Liver (tissue), 9 donors: ENCODE results near the gene GALC. TPM values are rescaled to one million over a fixed set of nuclear protein-coding genes. Genes with fewer than 3 reads are reported as not detected.

Experiments used
- DNase-seq: peaks from one replicate; pipeline ENCODE4 v3.0.0-alpha.2; 2017; ENCODE audit warnings: low spot score
- H3K27ac ChIP-seq, 2 donors: one replicate each; pipeline ENCODE4 v1.7.0; 2013; ENCODE audit warnings: inconsistent platforms in 2 of 2, low read length in 2 of 2, control low read depth in 1 of 2, low read depth in 1 of 2, mild to moderate bottlenecking in 1 of 2
- H3K27me3 ChIP-seq, 4 donors: one replicate each; pipeline versions ENCODE4 v1.6.1 to v1.7.0; 2013; ENCODE audit warnings: low read length in 3 of 4, inconsistent platforms in 1 of 4, mild to moderate bottlenecking in 1 of 4, moderate library complexity in 1 of 4; ENCODE audit not compliant: control insufficient read depth in 4 of 4, insufficient read depth in 4 of 4
- H3K36me3 ChIP-seq, 4 donors: one replicate each; pipeline versions ENCODE4 v1.6.1 to v1.7.0; 2013; ENCODE audit warnings: low read length in 3 of 4, mild to moderate bottlenecking in 3 of 4, low read depth in 1 of 4, moderate library complexity in 1 of 4; ENCODE audit not compliant: control insufficient read depth in 4 of 4, insufficient read depth in 3 of 4
- H3K4me1 ChIP-seq, 4 donors: one replicate each; pipeline versions ENCODE4 v1.6.1 to v1.7.0; 2013; ENCODE audit warnings: low read length in 3 of 4, mild to moderate bottlenecking in 3 of 4, moderate library complexity in 1 of 4; ENCODE audit not compliant: control insufficient read depth in 4 of 4, insufficient read depth in 4 of 4
- H3K4me3 ChIP-seq, 3 donors: one replicate each; pipeline versions ENCODE4 v1.6.1 to v1.7.0; 2013; ENCODE audit warnings: low read length in 3 of 3, control low read depth in 1 of 3, low read depth in 1 of 3, mild to moderate bottlenecking in 1 of 3
- H3K9ac ChIP-seq, 2 donors: one replicate each; pipeline ENCODE4 v1.7.0; 2013; ENCODE audit warnings: low read length in 2 of 2, mild to moderate bottlenecking in 2 of 2, moderate library complexity in 2 of 2, control low read depth in 1 of 2, low read depth in 1 of 2
- H3K9me3 ChIP-seq, 4 donors: one replicate each; pipeline versions ENCODE4 v1.6.1 to v1.7.0; 2013; ENCODE audit warnings: low read length in 3 of 4; ENCODE audit not compliant: control insufficient read depth in 4 of 4
- EGR1 ChIP-seq, 2 donors: IDR thresholded peaks; 2 replicates each; pipeline ENCODE4 v1.6.1; 2016 to 2018; ENCODE audit warnings: antibody characterized with exemption in 2 of 2, low read depth in 2 of 2
- FOXA1 ChIP-seq: IDR thresholded peaks from 2 replicates; pipeline ENCODE4 v1.6.1; 2016; ENCODE audit warnings: antibody characterized with exemption
- FOXA2 ChIP-seq: IDR thresholded peaks from 2 replicates; pipeline ENCODE4 v1.6.1; 2016; ENCODE audit warnings: antibody characterized with exemption
- GABPA ChIP-seq, 2 donors: IDR thresholded peaks in 1 of 2; conservative IDR thresholded peaks in 1 of 2; 2 replicates each; pipeline ENCODE4 v1.6.1; 2016; ENCODE audit warnings: antibody characterized with exemption in 2 of 2, mild to moderate bottlenecking in 1 of 2, moderate library complexity in 1 of 2
- HNF4A ChIP-seq, 2 donors: conservative IDR thresholded peaks; 2 replicates each; pipeline ENCODE4 v1.6.1; 2016; ENCODE audit warnings: antibody characterized with exemption in 2 of 2, mild to moderate bottlenecking in 2 of 2
- JUND ChIP-seq, 2 donors: IDR thresholded peaks; 2 replicates each; pipeline ENCODE4 v1.6.1; 2016; ENCODE audit warnings: antibody characterized with exemption in 2 of 2
- NR2F2 ChIP-seq: IDR thresholded peaks from 2 replicates; pipeline ENCODE4 v1.6.1; 2016; ENCODE audit warnings: antibody characterized with exemption
- RAD21 ChIP-seq, 2 donors: IDR thresholded peaks; 2 replicates each; pipeline ENCODE4 v1.6.1; 2016; ENCODE audit warnings: antibody characterized with exemption in 2 of 2, mild to moderate bottlenecking in 2 of 2
- REST ChIP-seq: IDR thresholded peaks from 2 replicates; pipeline ENCODE4 v1.6.1; 2016; ENCODE audit warnings: antibody characterized with exemption, mild to moderate bottlenecking
- RXRA ChIP-seq, 2 donors: IDR thresholded peaks; 2 replicates each; pipeline ENCODE4 v1.6.1; 2017 to 2018; ENCODE audit warnings: antibody characterized with exemption in 2 of 2, mild to moderate bottlenecking in 1 of 2
- SP1 ChIP-seq: IDR thresholded peaks from 2 replicates; pipeline ENCODE4 v1.6.1; 2018; ENCODE audit warnings: antibody characterized with exemption, mild to moderate bottlenecking
- TAF1 ChIP-seq: conservative IDR thresholded peaks from 2 replicates; pipeline ENCODE4 v1.6.1; 2016; ENCODE audit warnings: antibody characterized with exemption, mild to moderate bottlenecking
- YY1 ChIP-seq: IDR thresholded peaks from 2 replicates; pipeline ENCODE4 v1.6.1; 2016; ENCODE audit warnings: antibody characterized with exemption, mild to moderate bottlenecking
- WGBS: extraction: QIAGEN DNeasy Blood & Tissue Kit; methylation state at CpG from one replicate; pipeline ENCODE4 v1.1.7; 2013; 5-methylcytosine and 5-hydroxymethylcytosine counted together
- polyA plus RNA-seq, 2 donors: library from polyadenylated mRNA; stranded (reverse) in 1 of 2; unstranded in 1 of 2; fragments of 200-250 nt in 1 of 2; fragments of >200 nt in 1 of 2; fragmentation: Nextera tagmentation in 1 of 2; extraction: Ambion mirVana in 1 of 2; gene quantifications; one replicate each; pipeline versions ENCODE4 v1.2.1 to v1.2.3, GENCODE V29; 2013 to 2015
- total RNA-seq, 2 donors: library from RNA; depleted of rRNA; stranded (reverse); fragments of >200 nt; gene quantifications; one replicate each; pipeline ENCODE4 v1.2.3, GENCODE V29; 2014
- TF ChIP-seq, protein P1 (sequence below): IDR thresholded peaks from 2 replicates; pipeline ENCODE4 v1.6.1; 2016; ENCODE audit warnings: antibody characterized with exemption
- TF ChIP-seq, protein P2 (sequence below): IDR thresholded peaks from 2 replicates; pipeline ENCODE4 v1.6.1; 2016; ENCODE audit warnings: antibody characterized with exemption
- TF ChIP-seq, protein P3 (sequence below): IDR thresholded peaks from 2 replicates; pipeline ENCODE4 v1.6.1; 2016; ENCODE audit warnings: antibody characterized with exemption
- TF ChIP-seq, protein P4 (sequence below): fragments of 150-350 bp; IDR thresholded peaks from 2 replicates; pipeline ENCODE4 v1.5.1; 2017; ENCODE audit warnings: improper control_type of control experiment, low read depth, low read length; ENCODE audit not compliant: missing input control
- donor health status: healthy.
- donor health status: healthy.
- donor health status: healthy.
- donor health status: healthy.
- donor health status: healthy.

Gene GALC
- total and polyA plus RNA-seq, 4 donors, result 2.8 to 20.8 (median 12.1) TPM

DNA sequence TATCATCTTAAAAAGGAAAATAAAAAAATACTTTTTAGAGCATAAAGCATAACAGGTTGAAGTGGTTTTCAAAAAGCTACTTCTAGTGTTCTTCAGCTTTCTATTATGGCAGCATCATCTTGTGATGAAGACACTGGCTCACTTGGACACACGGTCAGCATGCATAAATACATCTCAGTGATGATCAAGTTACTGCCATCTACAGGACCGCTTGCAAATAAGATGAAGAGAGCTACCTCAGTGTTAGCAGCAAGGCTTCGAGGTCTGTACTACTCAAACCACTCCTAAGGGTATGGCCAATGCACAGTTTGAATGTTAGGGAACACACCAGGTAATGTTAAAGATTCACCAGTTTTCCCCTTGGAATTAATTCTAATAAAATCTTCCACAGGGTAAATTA is 58.8 kb downstream of the GALC start:
- no peaks in the 10 kb centered on the region for H3K4me1 ChIP-seq
- no peak for DNase-seq
- no peaks in the 10 kb centered on the region for H3K9me3 ChIP-seq
- no peak overlapping the region for H3K27ac ChIP-seq
- 88% methylated on average over 3 of the region's 3 CpGs for WGBS
- H3K27me3 ChIP-seq, result no peaks in the 10 kb centered on the region
- H3K4me3 ChIP-seq, result no peak overlapping the region
- no peak overlapping the region for H3K9ac ChIP-seq
- peaks cover 1 to 12% (median 4%) of the 10 kb centered on the region in 4 donors for H3K36me3 ChIP-seq
- TF ChIP-seq, protein P1, sequence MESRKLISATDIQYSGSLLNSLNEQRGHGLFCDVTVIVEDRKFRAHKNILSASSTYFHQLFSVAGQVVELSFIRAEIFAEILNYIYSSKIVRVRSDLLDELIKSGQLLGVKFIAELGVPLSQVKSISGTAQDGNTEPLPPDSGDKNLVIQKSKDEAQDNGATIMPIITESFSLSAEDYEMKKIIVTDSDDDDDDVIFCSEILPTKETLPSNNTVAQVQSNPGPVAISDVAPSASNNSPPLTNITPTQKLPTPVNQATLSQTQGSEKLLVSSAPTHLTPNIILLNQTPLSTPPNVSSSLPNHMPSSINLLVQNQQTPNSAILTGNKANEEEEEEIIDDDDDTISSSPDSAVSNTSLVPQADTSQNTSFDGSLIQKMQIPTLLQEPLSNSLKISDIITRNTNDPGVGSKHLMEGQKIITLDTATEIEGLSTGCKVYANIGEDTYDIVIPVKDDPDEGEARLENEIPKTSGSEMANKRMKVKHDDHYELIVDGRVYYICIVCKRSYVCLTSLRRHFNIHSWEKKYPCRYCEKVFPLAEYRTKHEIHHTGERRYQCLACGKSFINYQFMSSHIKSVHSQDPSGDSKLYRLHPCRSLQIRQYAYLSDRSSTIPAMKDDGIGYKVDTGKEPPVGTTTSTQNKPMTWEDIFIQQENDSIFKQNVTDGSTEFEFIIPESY, result no peak
- TF ChIP-seq SP1 (no peak), TAF1 (no peak), GABPA (IDR thresholded peaks at IDR 0.05 in 1 of 2, conservative IDR thresholded peaks at IDR 0.05 in 1 of 2) (no peak), EGR1 (IDR thresholded peaks at IDR 0.05; ENCODE audit: low read depth in 2 of 2) (no peak), YY1 (no peak), RAD21 (IDR thresholded peaks at IDR 0.05) (no peak), FOXA1 (no peak)
- TF ChIP-seq, protein P2, sequence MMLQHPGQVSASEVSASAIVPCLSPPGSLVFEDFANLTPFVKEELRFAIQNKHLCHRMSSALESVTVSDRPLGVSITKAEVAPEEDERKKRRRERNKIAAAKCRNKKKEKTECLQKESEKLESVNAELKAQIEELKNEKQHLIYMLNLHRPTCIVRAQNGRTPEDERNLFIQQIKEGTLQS, result no peak

GRCh38 chr14:87916886-87917275 is 76.1 kb downstream of the GALC start:
- Histone ChIP-seq H3K27ac (no peak overlapping the region), H3K9ac (no peak overlapping the region), H3K9me3 (peaks cover 0 to 3% (median 2%) of the 10 kb centered on the region in 4 donors), H3K4me1 (no peaks in the 10 kb centered on the region), H3K36me3 (no peaks in the 10 kb centered on the region), H3K27me3 (no peaks in the 10 kb centered on the region), H3K4me3 (no peak overlapping the region)
- 90% methylated on average over 6 of the region's 6 CpGs for WGBS
- no peak for DNase-seq
- no peak for TF ChIP-seq FOXA1
- TF ChIP-seq, protein P1, result no peak
- TF ChIP-seq SP1, result no peak
- TF ChIP-seq, protein P3, sequence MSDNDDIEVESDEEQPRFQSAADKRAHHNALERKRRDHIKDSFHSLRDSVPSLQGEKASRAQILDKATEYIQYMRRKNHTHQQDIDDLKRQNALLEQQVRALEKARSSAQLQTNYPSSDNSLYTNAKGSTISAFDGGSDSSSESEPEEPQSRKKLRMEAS, result no peak
- TF ChIP-seq RXRA (IDR thresholded peaks at IDR 0.05), result no peak
- TF ChIP-seq JUND (IDR thresholded peaks at IDR 0.05), result no peak
- no peak for TF ChIP-seq FOXA2
- TF ChIP-seq REST, result no peak
- no peak for TF ChIP-seq GABPA (IDR thresholded peaks at IDR 0.05 in 1 of 2, conservative IDR thresholded peaks at IDR 0.05 in 1 of 2)
- TF ChIP-seq NR2F2, result no peak
- TF ChIP-seq, protein P2, result no peak
- TF ChIP-seq RAD21 (IDR thresholded peaks at IDR 0.05), result no peak
- no peak for TF ChIP-seq HNF4A (conservative IDR thresholded peaks at IDR 0.05)
- no peak for TF ChIP-seq EGR1 (IDR thresholded peaks at IDR 0.05; ENCODE audit: low read depth in 2 of 2)
- TF ChIP-seq YY1, result no peak
- TF ChIP-seq, protein P4, sequence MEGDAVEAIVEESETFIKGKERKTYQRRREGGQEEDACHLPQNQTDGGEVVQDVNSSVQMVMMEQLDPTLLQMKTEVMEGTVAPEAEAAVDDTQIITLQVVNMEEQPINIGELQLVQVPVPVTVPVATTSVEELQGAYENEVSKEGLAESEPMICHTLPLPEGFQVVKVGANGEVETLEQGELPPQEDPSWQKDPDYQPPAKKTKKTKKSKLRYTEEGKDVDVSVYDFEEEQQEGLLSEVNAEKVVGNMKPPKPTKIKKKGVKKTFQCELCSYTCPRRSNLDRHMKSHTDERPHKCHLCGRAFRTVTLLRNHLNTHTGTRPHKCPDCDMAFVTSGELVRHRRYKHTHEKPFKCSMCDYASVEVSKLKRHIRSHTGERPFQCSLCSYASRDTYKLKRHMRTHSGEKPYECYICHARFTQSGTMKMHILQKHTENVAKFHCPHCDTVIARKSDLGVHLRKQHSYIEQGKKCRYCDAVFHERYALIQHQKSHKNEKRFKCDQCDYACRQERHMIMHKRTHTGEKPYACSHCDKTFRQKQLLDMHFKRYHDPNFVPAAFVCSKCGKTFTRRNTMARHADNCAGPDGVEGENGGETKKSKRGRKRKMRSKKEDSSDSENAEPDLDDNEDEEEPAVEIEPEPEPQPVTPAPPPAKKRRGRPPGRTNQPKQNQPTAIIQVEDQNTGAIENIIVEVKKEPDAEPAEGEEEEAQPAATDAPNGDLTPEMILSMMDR, result no peak
